ENCODE measurements around the gene CBX2. TPM values are rescaled to one million over a fixed set of nuclear protein-coding genes. Genes with fewer than 3 reads are reported as not detected.

The CBX2 gene
- total RNA-seq, 1 experiment from 2014 or later, result 28.3 TPM

DNA sequence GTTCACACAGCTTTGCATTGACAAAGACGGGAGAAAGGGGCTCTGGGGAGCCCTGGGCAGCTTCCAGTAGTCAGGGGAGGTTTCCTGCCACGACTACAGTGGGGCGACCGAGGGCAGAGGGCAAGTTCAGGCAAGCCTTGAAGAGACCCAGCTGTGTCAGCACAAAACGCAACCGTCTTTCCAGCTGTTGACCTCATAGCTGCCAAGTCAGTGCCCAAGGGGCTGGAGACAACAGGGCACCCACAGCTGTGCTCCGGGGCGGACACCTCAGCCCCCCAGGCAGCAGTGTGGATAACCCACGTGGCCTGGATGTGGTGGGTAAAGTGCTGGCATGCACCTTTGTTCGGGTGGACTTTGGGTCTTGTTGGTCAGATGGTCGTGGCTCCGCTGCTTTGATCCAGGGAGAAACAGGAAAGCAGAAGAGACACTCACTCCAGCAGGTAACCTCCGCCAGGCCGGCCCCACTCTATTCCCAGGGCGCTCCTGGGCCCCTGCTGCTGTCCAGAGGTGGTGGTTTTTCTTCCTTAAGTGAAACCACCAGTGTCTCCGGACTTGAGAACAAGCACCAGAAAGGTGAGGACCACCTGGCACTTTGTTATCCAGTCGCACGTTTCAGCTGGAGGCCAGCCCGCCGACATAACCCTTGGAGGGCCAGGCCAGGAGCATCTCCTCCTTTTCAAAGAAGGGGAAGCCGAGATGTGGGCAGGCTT is 17.6 kb upstream of the CBX2 start (continued):
- no peak for TF ChIP-seq ZFX (IDR thresholded peaks at IDR 0.05)
- no peak for TF ChIP-seq ZNF274 (IDR thresholded peaks at IDR 0.05; ENCODE audit: low read depth, low read length)
- no peak for TF ChIP-seq SP1 (IDR thresholded peaks at IDR 0.05; ENCODE audit: low read depth)

GRCh38 chr17:79761894-79762589 is 15.9 kb upstream of the CBX2 start:
- no peaks in the 10 kb centered on the region for H3K36me3 ChIP-seq (ENCODE audit: control insufficient read depth in 1 of 2, insufficient read depth in 2 of 2, low read length in 2 of 2)
- no peak for ATAC-seq
- H3K9ac ChIP-seq (ENCODE audit: low read length), result no peak overlapping the region
- no peaks in the 10 kb centered on the region for H4K20me1 ChIP-seq (ENCODE audit: insufficient read depth)
- no peaks in the 10 kb centered on the region for H3K4me1 ChIP-seq (ENCODE audit: control insufficient read depth in 1 of 2, insufficient read depth in 2 of 2, low read length in 2 of 2)
- intact Hi-C loops (cut with micrococcal nuclease), result no loop called here
- POLR2A ChIA-PET, result no interaction called here
- no peak overlapping the region for H3K4me2 ChIP-seq (ENCODE audit: low read length)
- H3K27me3 ChIP-seq (ENCODE audit: insufficient read depth, low read length), result no peaks in the 10 kb centered on the region
- H3K79me2 ChIP-seq (ENCODE audit: insufficient read depth, low read length), result no peaks in the 10 kb centered on the region
- H3K27ac ChIP-seq (ENCODE audit: low read depth, low read length), result no peak overlapping the region
- H3K4me3 ChIP-seq (replicated peaks in 1 of 2; ENCODE audit: low read depth in 1 of 2, low read length in 2 of 2), result no peak overlapping the region
- H3K9me2 ChIP-seq (ENCODE audit: insufficient read depth), result no peaks in the 10 kb centered on the region
- no peaks in the 10 kb centered on the region for H3K9me3 ChIP-seq (ENCODE audit: control insufficient read depth in 1 of 2, insufficient read depth in 1 of 2, low read depth in 1 of 2, low read length in 2 of 2)
- BruUV-seq (replicated peaks), result no TSS peak
- CTCF ChIA-PET, result interaction anchor here (0.6 to 1.3 kb wide), 2 partner anchors 20 to 78 kb away, joined by 3 to 5 read pairs; no protein-coding TSS in a partner anchor
- H2AFZ ChIP-seq (ENCODE audit: low read depth, low read length, poor library complexity, severe bottlenecking), result no peak overlapping the region
- no peak for DNase-seq (ENCODE audit: low read depth, low spot score)
- RAD21 ChIA-PET (ENCODE audit: low non-redundant PET in 1 of 2, low total read pairs in 2 of 2, uncharacterized antibody in 2 of 2, unreplicated experiment in 2 of 2), result no interaction called here
- no peak for TF ChIP-seq POLR2AphosphoS5 (IDR thresholded peaks at IDR 0.05; ENCODE audit: low read depth, low read length)
- no peak for TF ChIP-seq JUND (IDR thresholded peaks at IDR 0.05)
- TF ChIP-seq EGR1 (IDR thresholded peaks at IDR 0.05; ENCODE audit: low read depth), result no peak
- TF ChIP-seq POLR2A (IDR thresholded peaks at IDR 0.05; ENCODE audit: borderline replicate concordance, extremely low read depth, insufficient read depth, insufficient read length), result no peak
- TF ChIP-seq ZBTB33 (IDR thresholded peaks at IDR 0.05; ENCODE audit: extremely low read depth, insufficient replicate concordance, low read length), result no peak
- TF ChIP-seq TCF7L2 (IDR thresholded peaks at IDR 0.05; ENCODE audit: borderline replicate concordance, extremely low read depth, insufficient read depth, insufficient read length), result no peak
- TF ChIP-seq ZNF274 (IDR thresholded peaks at IDR 0.05; ENCODE audit: low read depth, low read length), result no peak
- TF ChIP-seq CEBPB (IDR thresholded peaks at IDR 0.05; ENCODE audit: low read depth), result no peak
- no peak for TF ChIP-seq CBX3 (IDR thresholded peaks at IDR 0.05; ENCODE audit: low read depth)
- TF ChIP-seq REST (IDR thresholded peaks at IDR 0.05; ENCODE audit: low read depth), result no peak
- no peak for TF ChIP-seq RAD21 (IDR thresholded peaks at IDR 0.05; ENCODE audit: low read depth)
- TF ChIP-seq EZH2phosphoT487 (IDR thresholded peaks at IDR 0.05; ENCODE audit: borderline replicate concordance), result no peak
- TF ChIP-seq CTCF (IDR thresholded peaks at IDR 0.05 in 2 of 3, conservative IDR thresholded peaks at IDR 0.05 in 1 of 3; ENCODE audit: borderline replicate concordance in 1 of 3, insufficient read depth in 1 of 3, low read depth in 2 of 3, low read length in 2 of 3), result no peak
